GM06990 (cell line): Measurements from ENCODE around the gene RBM23.

Source experiments
- DNase-seq: peaks from one replicate; pipeline ENCODE4 v3.0.0-alpha.2; 2011; ENCODE audit not compliant: insufficient read length; ENCODE audit errors: extremely low read depth
- H3K27me3 ChIP-seq: replicated peaks from 2 replicates; pipeline ENCODE4 v1.6.0; 2011; ENCODE audit warnings: low read length; ENCODE audit not compliant: control insufficient read depth, insufficient read depth
- H3K36me3 ChIP-seq: 2 replicates; pipeline ENCODE4 v1.5.1; 2011; ENCODE audit warnings: low read length; ENCODE audit not compliant: control insufficient read depth, insufficient read depth
- H3K4me3 ChIP-seq: replicated peaks from 2 replicates; pipeline ENCODE4 v1.5.1; 2011; ENCODE audit warnings: low read depth, mild to moderate bottlenecking, control low read depth, low read length
- CTCF ChIP-seq: IDR thresholded peaks from 2 replicates; pipeline ENCODE4 v1.5.1; 2011; ENCODE audit warnings: low read length, control low read depth, mild to moderate bottlenecking, inconsistent platforms; ENCODE audit not compliant: insufficient read depth, poor library complexity, severe bottlenecking

The RBM23 gene

GRCh38 chr14:22896356-22896755 lies 22.6 kb downstream of the RBM23 start:
- Histone ChIP-seq H3K27me3 (no peaks in the 10 kb centered on the region), H3K4me3 (no peak overlapping the region), H3K36me3 (peaks cover 24% of the 10 kb centered on the region)
- no peak for TF ChIP-seq CTCF
- DNase-seq, result no peak

- H3K36me3 ChIP-seq, result peaks cover 17% of the 10 kb centered on the region
- TF ChIP-seq CTCF, result no peak
- H3K4me3 ChIP-seq, result no peak overlapping the region
These were observed 23.5 kb downstream of the RBM23 start for GRCh38 chr14:22895402-22895801.

GRCh38 chr14:22893706-22894105 lies 25.2 kb downstream of the RBM23 start:
- no peak for TF ChIP-seq CTCF
- H3K36me3 ChIP-seq, result peaks cover 12% of the 10 kb centered on the region
- DNase-seq, result no peak
- H3K27me3 ChIP-seq, result no peaks in the 10 kb centered on the region
- no peak overlapping the region for H3K4me3 ChIP-seq

More at GRCh38 chr14:22895402-22895801, 23.5 kb downstream of the RBM23 start:
- no peaks in the 10 kb centered on the region for H3K27me3 ChIP-seq
- DNase-seq, result no peak

GRCh38 chr14:22892488-22892887 lies 26.5 kb downstream of the RBM23 start:
- peaks cover 8% of the 10 kb centered on the region for H3K36me3 ChIP-seq
- TF ChIP-seq CTCF, result no peak
- no peak for DNase-seq
- H3K27me3 ChIP-seq, result no peaks in the 10 kb centered on the region
- no peak overlapping the region for H3K4me3 ChIP-seq

GRCh38 chr14:22890416-22890815 lies 28.5 kb downstream of the RBM23 start:
- Histone ChIP-seq H3K27me3 (no peaks in the 10 kb centered on the region), H3K4me3 (no peak overlapping the region), H3K36me3 (peaks cover 6% of the 10 kb centered on the region)
- no peak for TF ChIP-seq CTCF
- DNase-seq, result no peak

GRCh38 chr14:22888662-22889061 lies 30.3 kb downstream of the RBM23 start:
- peak; percentile 53 for DNase-seq
- Histone ChIP-seq H3K36me3 (peaks cover 6% of the 10 kb centered on the region), H3K27me3 (no peaks in the 10 kb centered on the region), H3K4me3 (peak overlapping the region; percentile 63)
- TF ChIP-seq CTCF, result no peak
